ENCODE results near the gene ANKRD6. TPM values are rescaled to one million over a fixed set of nuclear protein-coding genes. Genes with fewer than 3 reads are reported as not detected.
A peak's percentile ranks its signal among the peaks of the same experiment; 100 is the strongest.
"Not testable (repeated sequence)": the region's sequence is repeated elsewhere in the genome, so short reads cannot be mapped to it uniquely, and the experiment has no call there.

Gene ANKRD6
- total RNA-seq, 1 donor from 2014 or later = 13.5 TPM

- peaks cover 33% of the 10 kb centered on the region for H3K79me2 ChIP-seq (ENCODE audit: insufficient read depth, low read length)
- Mint-ChIP-seq H3K27me3 (ENCODE audit: low read depth, unreplicated experiment) (no peaks in the 10 kb centered on the region), H3K36me3 (ENCODE audit: low read depth, unreplicated experiment) (peaks cover 6% of the 10 kb centered on the region), H3K9me3 (ENCODE audit: unreplicated experiment) (no peaks in the 10 kb centered on the region), H3K4me1 (ENCODE audit: low read depth, unreplicated experiment) (peaks cover 15% of the 10 kb centered on the region), H3K27ac (ENCODE audit: unreplicated experiment) (peak overlapping the region; percentile 86), H3K4me3 (ENCODE audit: unreplicated experiment) (peak overlapping the region; percentile 61)
- H3K27me3 ChIP-seq (ENCODE audit: insufficient read depth, low read length) = no peaks in the 10 kb centered on the region
- peaks cover 16% of the 10 kb centered on the region for H3K36me3 ChIP-seq (ENCODE audit: insufficient read depth, low read length)
- H3K9ac ChIP-seq (ENCODE audit: low read length) = peak overlapping the region; percentile 67
- FAIRE-seq = no peak
- peaks cover 3% of the 10 kb centered on the region for H4K20me1 ChIP-seq (ENCODE audit: insufficient read depth, low read length)
- peak; percentile 91 for DNase-seq (ENCODE audit: low read depth)
- peaks cover 16% of the 10 kb centered on the region for H3K4me1 ChIP-seq (ENCODE audit: insufficient read depth, low read length)
- no peak overlapping the region for H2AFZ ChIP-seq (ENCODE audit: low read depth, low read length)
- no peak overlapping the region for H3K4me3 ChIP-seq (ENCODE audit: insufficient read depth, low read depth, low read length)
- peak overlapping the region; percentile 78 for H3K27ac ChIP-seq (ENCODE audit: low read depth, low read length)
- TF ChIP-seq CTCF (IDR thresholded peaks at IDR 0.05; ENCODE audit: insufficient read depth, low read depth, low read length) = no peak
- no peak for TF ChIP-seq EZH2 (IDR thresholded peaks at IDR 0.05; ENCODE audit: insufficient read depth, low read length)
- peak overlapping the region; percentile 56 for H3K4me2 ChIP-seq (ENCODE audit: low read length)
- no peaks in the 10 kb centered on the region for H3K9me3 ChIP-seq (ENCODE audit: insufficient read depth, low read depth, low read length)
These were observed 207.9 kb downstream of the ANKRD6 start for GRCh38 chr6:89640804-89641203.

- Histone ChIP-seq H3K9ac (ENCODE audit: low read length) (peak overlapping the region; percentile 67), H3K4me1 (ENCODE audit: insufficient read depth, low read length) (peaks cover 16% of the 10 kb centered on the region), H3K79me2 (ENCODE audit: insufficient read depth, low read length) (peaks cover 33% of the 10 kb centered on the region), H3K36me3 (ENCODE audit: insufficient read depth, low read length) (peaks cover 16% of the 10 kb centered on the region), H3K27ac (ENCODE audit: low read depth, low read length) (peak overlapping the region; percentile 78), H3K4me2 (ENCODE audit: low read length) (peak overlapping the region; percentile 56)
- not testable (repeated sequence) for DNase-seq (ENCODE audit: low read depth); FAIRE-seq; H4K20me1 ChIP-seq (ENCODE audit: insufficient read depth, low read length); H3K9me3 ChIP-seq (ENCODE audit: insufficient read depth, low read depth, low read length); H3K4me3 ChIP-seq (ENCODE audit: insufficient read depth, low read depth, low read length); H2AFZ ChIP-seq (ENCODE audit: low read depth, low read length); H3K36me3 Mint-ChIP-seq (ENCODE audit: low read depth, unreplicated experiment); H3K27me3 ChIP-seq (ENCODE audit: insufficient read depth, low read length); H3K9me3 Mint-ChIP-seq (ENCODE audit: unreplicated experiment); H3K27me3 Mint-ChIP-seq (ENCODE audit: low read depth, unreplicated experiment)
- Mint-ChIP-seq H3K4me1 (ENCODE audit: low read depth, unreplicated experiment) (peaks cover 15% of the 10 kb centered on the region), H3K4me3 (ENCODE audit: unreplicated experiment) (peak overlapping the region; percentile 40), H3K27ac (ENCODE audit: unreplicated experiment) (peak overlapping the region; percentile 86)
These were observed 208.6 kb downstream of the ANKRD6 start for GRCh38 chr6:89641581-89641980.

GRCh38 chr6:89642956-89643355 is 210.0 kb downstream of the ANKRD6 start:
- H3K4me1 Mint-ChIP-seq (ENCODE audit: low read depth, unreplicated experiment) = peaks cover 9% of the 10 kb centered on the region

More at GRCh38 chr6:89642956-89643355, 210.0 kb downstream of the ANKRD6 start:
- Histone ChIP-seq H3K4me2 (ENCODE audit: low read length) (no peak overlapping the region), H2AFZ (ENCODE audit: low read depth, low read length) (no peak overlapping the region), H3K27ac (ENCODE audit: low read depth, low read length) (no peak overlapping the region), H3K36me3 (ENCODE audit: insufficient read depth, low read length) (peaks cover 12% of the 10 kb centered on the region), H3K4me1 (ENCODE audit: insufficient read depth, low read length) (peaks cover 11% of the 10 kb centered on the region), H3K79me2 (ENCODE audit: insufficient read depth, low read length) (peaks cover 24% of the 10 kb centered on the region), H3K4me3 (ENCODE audit: insufficient read depth, low read depth, low read length) (no peak overlapping the region), H4K20me1 (ENCODE audit: insufficient read depth, low read length) (peaks cover 3% of the 10 kb centered on the region), H3K9me3 (ENCODE audit: insufficient read depth, low read depth, low read length) (no peaks in the 10 kb centered on the region), H3K9ac (ENCODE audit: low read length) (no peak overlapping the region), H3K27me3 (ENCODE audit: insufficient read depth, low read length) (no peaks in the 10 kb centered on the region)
- peak; percentile 13 for FAIRE-seq
- H3K9me3 Mint-ChIP-seq (ENCODE audit: unreplicated experiment) = no peaks in the 10 kb centered on the region
- peaks cover 8% of the 10 kb centered on the region for H3K36me3 Mint-ChIP-seq (ENCODE audit: low read depth, unreplicated experiment)
- no peak for DNase-seq (ENCODE audit: low read depth)
- TF ChIP-seq EZH2 (IDR thresholded peaks at IDR 0.05; ENCODE audit: insufficient read depth, low read length) = no peak
- no peak overlapping the region for H3K27ac Mint-ChIP-seq (ENCODE audit: unreplicated experiment)
- H3K27me3 Mint-ChIP-seq (ENCODE audit: low read depth, unreplicated experiment) = no peaks in the 10 kb centered on the region
- H3K4me3 Mint-ChIP-seq (ENCODE audit: unreplicated experiment) = no peak overlapping the region

Measured in astrocyte (in vitro differentiated cells and primary cell).